GM21737 (cell line): ENCODE measurements around the gene TEX13B.
"Not testable (repeated sequence)": the region's sequence is repeated elsewhere in the genome, so short reads cannot be mapped to it uniquely, and the experiment has no call there.

Experiments
- ATAC-seq: cut with Tn5 transposase; IDR thresholded peaks from one replicate; pipeline ENCODE4 v1.9.1; 2021; ENCODE audit warnings: mild to moderate bottlenecking, moderate library complexity; ENCODE audit not compliant: unreplicated experiment

Gene TEX13B

DNA sequence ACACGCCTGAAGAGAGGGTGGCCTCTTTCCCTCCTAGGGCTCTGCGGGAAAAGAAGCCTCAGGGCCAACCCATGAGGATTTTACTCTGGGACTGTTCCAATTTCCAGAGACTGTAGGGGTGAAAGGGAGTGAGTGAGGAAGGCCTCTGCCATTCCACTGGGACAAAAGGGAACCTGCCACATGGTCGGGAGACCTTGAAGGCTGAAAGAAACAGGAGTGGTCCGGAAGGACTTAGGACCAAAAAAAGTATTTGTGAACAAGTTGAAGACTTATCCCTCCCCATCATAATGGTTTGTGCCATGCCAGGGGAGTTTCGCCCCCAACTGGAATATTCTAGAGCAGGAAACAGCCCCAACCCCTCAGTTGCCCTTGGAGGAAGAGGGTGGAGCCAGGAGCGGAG lies at the start of gene TEX13B:
TEX13B (minus strand) TSS at position 15 of the 400 bp plus-strand sequence. CDS start 243 bp downstream, outside the sequence.
- no peak for ATAC-seq

GRCh38 chrX:108029928-108030711 lies 48.0 kb upstream of the TEX13B start:
- ATAC-seq: no peak

DNA sequence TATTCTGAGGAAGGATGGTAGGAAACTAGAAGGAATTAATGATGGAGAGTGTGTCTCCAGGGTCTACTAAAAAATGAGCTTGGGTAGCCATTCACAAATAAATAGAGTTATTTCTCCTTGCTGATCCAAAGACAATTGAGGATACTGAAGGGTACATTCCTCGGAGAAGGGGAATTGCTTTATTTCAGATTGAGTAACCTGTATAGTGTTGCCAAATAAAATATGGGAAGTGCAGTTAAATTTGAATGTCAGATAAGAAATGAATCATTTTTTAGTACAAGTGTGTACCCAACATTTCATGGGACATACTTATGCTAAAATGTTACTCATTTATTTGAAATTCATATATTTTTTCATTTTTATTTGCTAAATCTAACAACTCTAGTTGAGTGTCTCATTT lies 46.7 kb upstream of the TEX13B start:
- no peak for ATAC-seq

- ATAC-seq: no peak
Measured at GRCh38 chrX:108025954-108026600, 43.9 kb upstream of the TEX13B start.

GRCh38 chrX:108025376-108025775 lies 43.2 kb upstream of the TEX13B start:
- ATAC-seq: no peak

DNA sequence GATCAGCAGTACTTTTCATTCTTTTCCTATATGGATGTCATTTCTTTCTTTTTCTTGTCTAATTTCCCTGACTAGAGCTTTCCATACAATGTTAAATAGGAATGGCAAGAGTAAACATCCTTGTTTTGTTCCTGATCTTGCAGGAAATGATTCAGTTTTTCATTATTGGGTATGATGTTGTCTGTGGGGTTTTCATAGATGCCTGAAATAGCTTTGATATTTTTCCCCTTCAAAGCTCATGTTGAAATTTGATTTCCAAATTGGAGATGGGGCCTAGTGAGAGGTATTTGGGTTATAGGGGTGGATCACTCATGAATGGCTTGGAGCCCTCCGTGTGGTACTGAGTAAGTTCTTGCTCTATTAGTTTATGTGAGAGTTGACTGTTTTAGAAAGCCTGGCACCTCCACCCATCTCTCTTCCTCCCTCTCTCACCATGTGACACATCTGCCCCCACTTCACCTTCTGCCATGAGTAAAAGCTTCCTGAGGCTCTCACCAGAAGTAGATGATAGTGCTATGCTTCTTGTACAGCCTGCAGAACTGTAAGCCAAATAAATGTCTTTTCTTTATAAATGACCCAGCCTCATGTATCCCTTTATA lies 40.4 kb upstream of the TEX13B start:
- no peak for ATAC-seq

DNA sequence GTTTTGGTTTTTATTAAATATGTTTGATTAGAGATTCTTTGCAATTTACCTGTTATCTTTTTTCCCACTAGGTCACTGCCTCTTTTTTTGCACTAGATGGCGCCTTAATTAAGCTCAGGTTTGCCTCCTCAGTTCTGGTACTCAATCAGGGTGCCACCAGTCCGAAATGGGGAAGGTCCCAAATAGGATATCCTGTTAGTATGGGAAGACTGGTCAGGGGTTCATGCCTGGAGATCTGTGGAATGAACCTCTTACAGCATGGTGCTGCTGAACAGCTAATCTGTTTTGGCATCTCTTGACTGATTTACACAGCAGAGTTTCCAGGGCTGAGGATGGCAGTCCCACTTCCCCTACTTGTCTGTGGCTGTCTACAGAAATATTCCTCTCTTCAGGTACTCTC lies 38.5 kb upstream of the TEX13B start:
- no peak for ATAC-seq

- no peak for ATAC-seq
Measured at GRCh38 chrX:108019382-108019875, 37.3 kb upstream of the TEX13B start.

DNA sequence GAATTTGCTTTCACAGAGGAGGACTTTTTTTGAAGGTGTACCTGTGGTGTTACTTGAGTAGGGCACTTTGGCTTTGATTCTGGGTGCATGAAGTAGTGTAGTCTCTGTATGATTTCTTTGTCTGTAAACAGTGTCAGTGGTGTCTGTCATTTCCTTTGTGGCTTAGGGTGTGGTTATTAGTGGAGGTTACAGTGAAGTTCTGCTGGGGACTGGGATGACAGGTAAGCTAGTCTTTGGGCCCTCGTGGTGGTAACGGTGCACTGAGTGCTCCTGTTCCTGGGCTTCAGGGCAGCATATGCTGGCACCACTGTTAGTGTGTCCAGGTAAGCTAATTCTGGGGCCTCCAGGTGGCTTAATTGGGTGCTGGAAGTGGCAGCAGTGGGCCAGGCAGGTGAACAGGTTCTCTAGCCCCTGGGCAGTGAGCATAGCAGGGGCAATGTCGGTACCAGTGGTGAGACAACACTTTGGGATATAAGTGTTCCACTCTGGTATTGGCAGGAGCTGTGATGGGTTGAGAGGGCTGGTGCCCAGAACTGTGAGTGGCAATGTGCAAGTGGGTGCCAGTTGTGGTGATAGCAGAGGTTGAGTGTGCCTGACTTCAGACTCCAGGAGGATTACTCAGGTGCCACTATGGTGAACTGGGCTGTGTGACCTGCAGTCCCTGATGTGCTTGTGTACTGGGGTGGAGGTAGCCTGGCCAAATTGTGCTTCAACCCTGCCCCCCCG lies 36.6 kb upstream of the TEX13B start:
- ATAC-seq: no peak

DNA sequence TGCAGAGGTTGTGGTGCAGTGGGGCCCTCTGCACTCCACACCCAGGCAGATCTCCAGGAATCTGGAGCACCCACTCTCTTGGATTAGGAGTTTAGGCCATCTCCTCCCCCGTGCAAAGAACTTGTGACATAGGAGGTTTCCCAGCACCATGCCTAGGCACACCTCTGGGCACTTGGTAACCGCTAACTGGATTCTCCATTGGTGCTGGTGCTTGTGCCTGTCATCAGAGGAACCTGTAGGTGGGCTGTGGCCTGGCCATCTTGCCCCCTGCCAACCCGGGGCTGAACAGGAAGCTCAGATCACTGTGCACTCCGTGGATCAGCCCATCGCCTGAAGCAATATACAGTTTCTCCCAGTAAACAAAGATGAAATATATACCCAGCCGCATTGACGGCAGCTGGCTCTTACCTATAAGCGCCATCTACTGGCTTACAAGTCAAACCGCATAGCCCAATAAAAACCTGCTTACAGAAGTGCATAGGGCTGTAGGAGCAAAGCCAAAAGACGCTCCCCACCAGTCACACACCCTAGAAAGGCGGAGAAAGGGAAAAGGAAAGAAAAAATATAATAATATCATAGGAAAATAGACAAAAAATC lies 19.1 kb upstream of the TEX13B start:
- ATAC-seq: no peak

- ATAC-seq: no peak
Measured at GRCh38 chrX:108000751-108001150, 18.6 kb upstream of the TEX13B start.

DNA sequence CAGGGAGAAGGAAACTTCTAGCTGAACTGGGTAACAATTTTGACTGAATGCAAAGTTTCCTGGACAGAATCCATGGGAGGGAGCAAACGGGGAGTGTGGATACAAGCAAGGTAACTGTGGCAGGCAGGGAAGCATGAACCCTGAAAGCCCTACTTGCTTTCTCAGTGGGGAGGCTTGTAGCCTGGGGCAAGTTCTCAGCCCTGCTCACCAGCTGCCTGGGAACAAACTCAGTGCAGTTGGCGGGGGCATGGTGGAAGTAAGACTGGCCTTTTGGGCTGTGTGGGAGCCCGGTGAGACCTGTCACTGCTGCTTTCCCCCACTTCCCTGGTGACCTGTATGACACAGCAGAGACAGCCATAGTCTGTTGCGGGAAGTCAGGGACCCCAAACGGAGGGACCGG lies 14.0 kb upstream of the TEX13B start:
- no peak for ATAC-seq

DNA sequence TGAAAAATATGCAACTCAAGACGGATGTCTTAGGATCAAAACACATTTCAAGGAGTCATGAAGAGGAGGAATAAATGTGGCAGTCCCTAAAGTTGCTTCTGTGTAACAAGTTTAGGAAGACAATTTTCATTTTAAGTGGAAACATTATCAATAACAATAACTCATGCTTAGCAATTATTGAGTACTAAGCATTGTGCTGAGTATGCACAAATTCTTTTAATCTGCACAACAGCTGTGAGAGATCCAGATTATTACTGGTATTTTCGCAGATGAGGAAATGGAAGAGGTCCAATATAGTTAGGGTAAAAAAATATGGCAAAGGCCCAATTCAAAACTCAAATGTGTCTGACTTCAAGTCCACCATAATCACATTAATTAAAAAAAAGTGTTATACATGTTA lies 2.9 kb upstream of the TEX13B start:
- no peak for ATAC-seq

DNA sequence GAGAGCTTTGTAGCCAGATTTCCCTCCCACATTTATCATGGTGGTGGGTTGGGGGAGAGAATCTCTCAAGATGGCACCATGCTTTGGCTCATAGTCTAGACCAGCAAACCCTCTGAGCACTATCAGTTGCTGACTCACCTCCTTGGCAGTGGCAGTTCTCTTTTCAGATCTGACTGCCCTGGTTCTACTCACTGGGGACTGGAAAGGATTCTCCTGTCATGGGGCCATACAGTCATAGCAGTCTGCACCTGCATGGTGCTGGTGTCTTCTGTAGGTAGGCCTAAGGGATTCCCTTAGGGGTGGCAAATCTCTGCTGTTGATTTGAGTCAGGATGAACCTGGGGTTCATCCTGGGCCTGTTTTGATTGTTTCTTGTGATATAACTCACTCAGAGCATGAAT lies 2.6 kb downstream of the TEX13B start:
- ATAC-seq: no peak

GRCh38 chrX:107978707-107979307 lies 3.4 kb downstream of the TEX13B start:
- ATAC-seq: no peak

DNA sequence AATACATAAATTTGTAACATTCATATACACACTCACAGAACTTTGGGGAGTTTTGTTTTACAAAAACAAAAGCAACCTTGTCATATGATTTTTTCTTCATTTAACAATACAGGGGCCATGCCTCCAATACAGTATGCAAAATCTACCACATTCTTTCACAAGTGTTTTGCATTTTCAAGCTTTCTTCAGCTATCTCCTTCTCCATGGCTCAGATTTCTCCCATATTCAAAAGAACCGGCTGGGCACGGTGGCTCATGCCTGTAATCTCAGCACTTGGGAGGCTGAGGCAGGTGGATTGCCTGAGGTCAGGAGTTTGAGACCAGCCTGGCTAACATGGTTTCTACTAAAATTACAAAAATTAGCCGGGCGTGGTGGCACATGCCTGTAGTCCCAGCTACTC lies 4.1 kb downstream of the TEX13B start:
- ATAC-seq: no peak

- no peak for ATAC-seq
Measured at GRCh38 chrX:107971636-107972035, 10.5 kb downstream of the TEX13B start.

- no peak for ATAC-seq
Measured at GRCh38 chrX:107970073-107970472, 12.1 kb downstream of the TEX13B start.

DNA sequence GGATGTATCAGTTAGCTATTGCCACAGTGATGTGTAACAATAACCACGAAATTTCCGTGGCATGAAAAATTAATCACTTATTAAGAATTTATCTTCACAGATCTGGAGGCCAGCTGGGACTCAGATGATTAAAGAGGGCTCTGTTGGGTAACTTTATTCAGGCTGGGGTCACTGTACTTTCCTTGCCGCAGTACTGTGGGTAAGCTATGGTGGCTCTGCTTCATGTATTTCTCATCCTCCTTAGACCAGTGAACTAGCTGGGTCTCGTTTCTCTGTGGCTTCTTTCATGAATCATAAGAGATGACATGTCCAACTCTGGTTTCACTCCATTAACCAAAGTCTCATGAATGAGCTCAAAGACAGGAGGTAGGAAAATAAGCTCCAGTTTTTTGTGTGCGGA lies 13.5 kb downstream of the TEX13B start:
- ATAC-seq: no peak

GRCh38 chrX:107955337-107955736 lies 26.8 kb downstream of the TEX13B start:
- ATAC-seq: not testable (repeated sequence)
